GM12873 (cell line): ENCODE measurements around the gene ZC3H7A.

Experiments used
- CTCF ChIP-seq: IDR thresholded peaks from 2 replicates; pipeline ENCODE4 v1.5.1; 2012; ENCODE audit warnings: low read depth, mild to moderate bottlenecking, moderate library complexity, low read length, control low read depth; ENCODE audit not compliant: insufficient read depth; ENCODE audit errors: missing control alignments

Gene ZC3H7A

GRCh38 chr16:11805556-11805955 is 8.5 kb upstream of the ZC3H7A start:
- no peak for TF ChIP-seq CTCF

- TF ChIP-seq CTCF: no peak
These were observed 4.5 kb upstream of the ZC3H7A start for GRCh38 chr16:11801481-11802021.

- TF ChIP-seq CTCF: no peak
These were observed 3.3 kb upstream of the ZC3H7A start for GRCh38 chr16:11800382-11800718.

- TF ChIP-seq CTCF: no peak
These were observed 2.7 kb upstream of the ZC3H7A start for GRCh38 chr16:11799509-11800381.

GRCh38 chr16:11799017-11799381 is 1.9 kb upstream of the ZC3H7A start:
- no peak for TF ChIP-seq CTCF

GRCh38 chr16:11797957-11798299 is 870 bp upstream of the ZC3H7A start:
- no peak for TF ChIP-seq CTCF

GRCh38 chr16:11796227-11797165 is 562 bp downstream of the ZC3H7A start:
- no peak for TF ChIP-seq CTCF
